GM18907 (cell line): ENCODE data around the gene NUMB.
"Not testable (repeated sequence)": the region's sequence is repeated elsewhere in the genome, so short reads cannot be mapped to it uniquely, and the experiment has no call there.

Experiments used
- ATAC-seq: cut with Tn5 transposase; IDR thresholded peaks from one replicate; pipeline ENCODE4 v1.9.1; 2021; ENCODE audit warnings: mild to moderate bottlenecking, moderate library complexity; ENCODE audit not compliant: unreplicated experiment

NUMB gene

GRCh38 chr14:73368616-73369015 lies 89.7 kb downstream of the NUMB start:
- no peak for ATAC-seq

DNA sequence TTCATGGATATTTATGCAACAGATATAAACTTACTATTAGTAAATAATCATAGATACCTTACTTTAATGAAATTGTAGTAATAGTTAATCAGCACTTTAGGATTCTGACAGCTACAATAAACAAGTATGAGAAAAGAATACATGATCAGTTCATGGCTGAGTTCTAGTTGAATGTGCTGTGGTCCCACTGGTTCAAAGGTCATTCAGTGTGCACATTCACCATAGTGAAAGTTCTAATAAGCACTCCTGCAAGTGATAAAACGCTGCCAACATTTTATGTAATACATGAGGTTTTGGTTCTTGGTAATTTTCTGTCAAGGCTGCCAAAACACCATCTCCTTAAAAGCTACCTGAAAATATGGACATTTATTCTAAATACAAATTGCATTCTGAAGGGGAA lies 92.6 kb downstream of the NUMB start:
- no peak for ATAC-seq

DNA sequence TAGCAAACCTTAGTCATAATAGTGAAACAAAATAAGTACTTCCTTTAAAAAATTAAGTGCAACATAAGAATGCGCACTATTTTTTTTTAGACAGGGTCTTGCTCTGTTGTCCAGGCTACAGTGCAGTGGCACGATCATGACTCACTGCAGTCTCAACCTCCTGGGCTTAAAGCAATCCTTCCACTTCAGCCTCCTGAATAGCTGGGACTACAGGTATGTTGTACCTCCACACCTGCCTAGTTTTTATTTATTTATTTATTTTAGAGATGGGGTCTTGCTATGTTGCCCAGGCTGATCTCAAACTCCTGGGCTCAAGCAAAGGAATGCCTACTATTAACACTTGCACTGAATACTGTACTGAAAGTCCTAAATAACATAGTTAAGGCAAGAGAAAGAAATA lies 93.8 kb downstream of the NUMB start:
- ATAC-seq, result no peak

DNA sequence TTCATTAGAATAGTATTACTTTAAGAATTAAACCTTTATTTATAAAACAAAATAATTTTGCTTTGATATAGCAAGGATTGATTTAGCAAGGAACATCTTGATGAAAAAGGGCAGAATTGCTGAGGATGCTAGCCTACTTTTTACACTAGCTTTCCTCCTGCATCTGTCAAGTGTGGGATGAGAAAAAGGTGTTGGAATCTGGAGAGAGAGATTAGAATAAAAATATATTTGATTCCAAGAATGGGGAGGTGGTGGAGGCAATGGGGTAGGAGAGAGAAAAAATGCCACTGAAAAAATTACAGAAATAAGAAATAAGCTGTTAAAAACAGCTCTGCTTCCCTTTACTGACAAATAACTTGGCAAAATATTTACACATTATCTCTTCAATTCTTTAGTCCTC lies 98.9 kb downstream of the NUMB start:
- ATAC-seq, result no peak

- ATAC-seq, result no peak
Measured at GRCh38 chr14:73358187-73358586, 100.2 kb downstream of the NUMB start.

GRCh38 chr14:73349091-73349490 lies 109.3 kb downstream of the NUMB start:
- not testable (repeated sequence) for ATAC-seq

- ATAC-seq, result no peak
Measured at GRCh38 chr14:73344319-73344718, 114.0 kb downstream of the NUMB start.

- no peak for ATAC-seq
Measured at GRCh38 chr14:73342670-73343069, 115.7 kb downstream of the NUMB start.

- ATAC-seq, result no peak
Measured at GRCh38 chr14:73339846-73340595, 118.3 kb downstream of the NUMB start.

- no peak for ATAC-seq
Measured at GRCh38 chr14:73339206-73339605, 119.1 kb downstream of the NUMB start.

GRCh38 chr14:73338551-73338950 lies 119.8 kb downstream of the NUMB start:
- ATAC-seq, result no peak

- ATAC-seq, result no peak
Measured at GRCh38 chr14:73333031-73333430, 125.3 kb downstream of the NUMB start.

DNA sequence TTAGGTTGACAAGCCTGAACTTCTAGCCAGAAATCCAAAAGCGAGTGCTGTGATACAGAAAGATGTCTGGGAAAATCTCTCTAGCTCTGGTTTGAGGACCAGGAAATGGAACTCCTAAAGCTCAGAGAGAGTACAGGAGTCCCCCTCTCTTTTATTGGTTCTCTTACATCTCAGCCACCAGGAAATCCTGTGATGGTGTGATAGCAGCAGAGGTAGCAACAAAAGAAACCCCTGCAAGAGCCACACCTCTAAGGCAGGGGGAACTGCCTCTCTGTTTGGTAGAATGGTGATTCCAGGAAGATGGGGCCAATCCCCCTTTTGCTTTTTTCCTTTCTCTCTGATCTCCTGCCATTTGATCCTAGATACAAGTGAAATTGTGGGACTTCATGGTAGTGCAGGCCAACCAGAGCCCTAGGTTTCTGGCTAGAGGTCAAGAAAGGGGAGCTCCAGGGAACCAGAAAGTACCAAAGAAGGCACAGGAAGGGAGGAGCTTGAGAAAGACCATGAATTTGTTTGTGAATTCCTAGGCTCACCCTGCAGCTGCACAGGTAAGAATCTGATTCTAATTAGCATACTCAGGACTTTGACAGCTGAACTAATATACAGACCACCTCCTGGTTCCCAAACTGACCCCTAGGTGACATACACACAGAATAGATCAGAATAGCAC lies 132.6 kb downstream of the NUMB start:
- no peak for ATAC-seq

DNA sequence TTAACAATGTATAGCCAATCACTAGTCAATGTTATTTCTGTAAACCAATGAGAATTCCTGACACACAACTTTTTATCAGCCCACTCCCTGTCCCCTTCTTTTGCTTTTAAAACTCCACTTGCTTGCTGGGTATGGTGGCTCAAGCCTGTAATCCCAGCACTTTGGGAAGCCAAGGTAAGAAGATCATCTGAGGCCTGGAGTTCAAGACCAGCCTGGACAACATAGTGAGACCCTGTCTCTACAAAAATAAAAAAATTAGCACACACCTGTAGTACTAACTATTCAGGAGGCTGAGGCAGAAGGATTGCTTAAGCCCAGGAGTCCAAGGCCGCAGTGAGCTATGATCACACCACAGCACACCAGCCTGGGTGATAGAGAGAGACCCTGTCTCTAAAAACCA lies 133.3 kb downstream of the NUMB start:
- no peak for ATAC-seq

DNA sequence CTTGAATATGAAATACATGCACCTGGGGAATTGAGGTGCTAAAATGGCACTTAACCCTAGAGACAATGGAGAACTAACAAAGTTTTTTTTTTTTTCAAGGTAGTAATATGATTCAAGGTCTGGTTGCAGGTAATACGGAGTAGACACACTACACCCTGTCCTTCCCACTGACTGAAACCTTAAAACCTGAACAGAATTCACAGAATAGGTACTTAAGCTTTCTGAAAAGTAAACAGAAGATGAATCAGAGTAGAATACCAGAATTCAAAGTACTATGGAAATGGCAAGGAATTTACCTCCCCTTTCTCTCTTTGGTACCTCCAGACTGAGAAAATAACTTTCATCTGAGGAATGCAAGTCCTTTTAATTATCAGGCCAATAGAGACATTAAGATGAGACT lies 133.8 kb downstream of the NUMB start:
- no peak for ATAC-seq

- no peak for ATAC-seq
Measured at GRCh38 chr14:73323896-73324399, 134.4 kb downstream of the NUMB start.

GRCh38 chr14:73313151-73313550 lies 145.2 kb downstream of the NUMB start:
- ATAC-seq, result no peak

- no peak for ATAC-seq
Measured at GRCh38 chr14:73312687-73313086, 145.7 kb downstream of the NUMB start.

GRCh38 chr14:73311708-73312030 lies 146.7 kb downstream of the NUMB start:
- no peak for ATAC-seq

- not testable (repeated sequence) for ATAC-seq
Measured at GRCh38 chr14:73309207-73309606, 149.1 kb downstream of the NUMB start.

DNA sequence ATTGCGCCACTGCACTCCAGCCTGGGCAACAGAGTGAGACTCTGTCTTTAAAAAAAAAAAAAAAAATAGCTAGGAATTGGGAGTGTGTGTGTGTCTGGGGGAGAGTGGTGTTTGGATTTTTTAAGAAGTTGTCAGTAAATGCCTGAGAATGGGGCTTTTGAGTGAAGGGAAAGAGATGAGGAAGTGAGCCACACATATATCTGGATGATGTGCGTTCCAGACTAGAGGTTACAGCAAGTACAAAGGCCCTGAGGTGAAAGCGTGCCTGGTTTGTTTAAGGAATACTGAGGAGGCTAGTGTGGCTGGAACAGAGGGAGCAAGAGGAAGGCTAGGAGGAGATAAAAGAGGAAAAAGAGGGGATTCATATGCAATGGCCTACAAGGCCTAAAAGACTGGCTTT lies 151.1 kb downstream of the NUMB start:
- ATAC-seq, result no peak

DNA sequence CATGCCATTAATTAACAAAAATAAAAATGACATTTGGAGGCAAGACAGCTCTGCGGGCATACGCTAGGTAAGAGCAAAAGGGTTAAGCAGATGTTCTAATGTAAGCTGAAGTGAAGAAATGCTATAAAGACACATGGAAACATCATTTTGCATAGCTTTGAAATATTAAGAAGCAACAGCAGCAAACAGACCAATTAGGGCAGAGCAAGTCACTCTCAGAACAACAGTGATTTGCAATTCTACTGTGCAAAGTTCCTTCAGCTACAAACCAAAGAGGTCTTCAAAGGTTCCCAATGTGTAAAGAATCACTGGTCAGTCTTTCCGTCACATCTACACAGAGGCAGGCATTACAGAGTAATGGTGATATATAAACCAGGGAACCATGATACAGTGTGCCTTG lies 152.8 kb downstream of the NUMB start:
- no peak for ATAC-seq
